K562 (cell line): ENCODE data around the gene ZCCHC3. TPM values are rescaled to one million over a fixed set of nuclear protein-coding genes. Genes with fewer than 3 reads are reported as not detected.

Experiments used
- CBFA2T2 ChIP-seq: fragments of 450-650 bp; conservative IDR thresholded peaks from 2 replicates; pipeline ENCODE4 v1.6.1; 2017; ENCODE audit warnings: mild to moderate bottlenecking
- KAT8 ChIP-seq: fragments of 450-650 bp; IDR thresholded peaks from 2 replicates; pipeline ENCODE4 v1.6.1; 2016; ENCODE audit warnings: low read depth, mild to moderate bottlenecking
- NCOA6 ChIP-seq: fragments of 450-650 bp; IDR thresholded peaks from 2 replicates; pipeline ENCODE4 v1.6.1; 2017; ENCODE audit warnings: mild to moderate bottlenecking
- NONO ChIP-seq, 2 experiments: fragments of 200-400 bp in 1 of 2; fragments of 450-650 bp in 1 of 2; formaldehyde crosslinking in 1 of 2; IDR thresholded peaks; 2 replicates each; pipeline ENCODE4 v1.6.1; 2017; ENCODE audit warnings: low read depth in 2 of 2, mild to moderate bottlenecking in 2 of 2, moderate library complexity in 2 of 2, low read length in 1 of 2
- NR3C1 ChIP-seq: sonication (generic); formaldehyde crosslinking; IDR thresholded peaks from 2 replicates; pipeline ENCODE4 v1.8.1; 2022; ENCODE audit warnings: missing genetic modification reagents
- POLR3G ChIP-seq: IDR thresholded peaks from 2 replicates; pipeline ENCODE4 v1.6.1; 2011; ENCODE audit not compliant: insufficient read length, insufficient replicate concordance; ENCODE audit errors: extremely low read depth
- RFX5 ChIP-seq: IDR thresholded peaks from 2 replicates; pipeline ENCODE4 v1.6.1; 2011; ENCODE audit warnings: low read depth, mild to moderate bottlenecking, improper control_type of control experiment, low read length
- RUNX1 ChIP-seq: sonication (generic); IDR thresholded peaks from 2 replicates; pipeline ENCODE4 v1.6.1; 2016; ENCODE audit warnings: antibody characterized with exemption, low read depth
- SMARCA5 ChIP-seq: fragments of 450-650 bp; IDR thresholded peaks from 2 replicates; pipeline ENCODE4 v1.6.1; 2016
- STAT5A ChIP-seq: IDR thresholded peaks from 2 replicates; pipeline ENCODE4 v1.6.1; 2012; ENCODE audit warnings: low read length, inconsistent platforms, borderline replicate concordance
- TFAM ChIP-seq: fragments of 250-450 bp; sonication (Bioruptor Pico); conservative IDR thresholded peaks from 2 replicates; pipeline ENCODE4 v1.5.0; 2021; ENCODE audit warnings: mild to moderate bottlenecking, moderate library complexity
- WHSC1 ChIP-seq: IDR thresholded peaks from one replicate; pipeline ENCODE4 v1.6.1; 2012; ENCODE audit warnings: low read length, control low read depth, inconsistent platforms
- XRCC4 ChIP-seq: IDR thresholded peaks from one replicate; pipeline ENCODE4 v1.6.1; 2011; ENCODE audit not compliant: insufficient read depth, insufficient read length; ENCODE audit errors: extremely low read depth
- ZBTB11 ChIP-seq, 3 experiments: fragments of 200-800 bp in 1 of 3; fragments of 250-450 bp in 1 of 3; fragments of 450-650 bp in 1 of 3; sonication (Bioruptor Pico) in 1 of 3; sonication (Bioruptor generic) in 1 of 3; formaldehyde crosslinking in 1 of 3; IDR thresholded peaks; 2 replicates each; pipeline versions ENCODE4 v1.6.1 to v1.8.0; 2016 to 2022; ENCODE audit warnings: mild to moderate bottlenecking in 2 of 3, missing genetic modification characterization in 2 of 3, missing compliant biosample characterization in 1 of 3, moderate library complexity in 1 of 3
- ZNF12 ChIP-seq: sonication (generic); formaldehyde crosslinking; IDR thresholded peaks from 2 replicates; pipeline ENCODE4 v1.4.0; 2020; ENCODE audit warnings: mild to moderate bottlenecking, missing genetic modification reagents
- ZNF740 ChIP-seq, 3 experiments: fragments of 200-800 bp in 1 of 3; sonication (Bioruptor generic) in 1 of 3; sonication (generic) in 1 of 3; formaldehyde crosslinking in 1 of 3; IDR thresholded peaks; 2 replicates each; pipeline versions ENCODE4 v1.6.1 to v1.8.0; 2016 to 2022; ENCODE audit warnings: mild to moderate bottlenecking in 2 of 3, missing compliant biosample characterization in 2 of 3, missing genetic modification characterization in 2 of 3, missing genetic modification reagents in 1 of 3
- ZNF778 ChIP-seq: fragments of 450-650 bp; formaldehyde crosslinking; IDR thresholded peaks from 2 replicates; pipeline ENCODE4 v1.4.0; 2020; ENCODE audit warnings: mild to moderate bottlenecking, moderate library complexity
- polyA plus RNA-seq, 8 experiments: library from polyadenylated mRNA; depleted of rRNA in 4 of 8; stranded (reverse) in 5 of 8; unstranded in 3 of 8; fragments of >200 nt; fragmentation: Nextera tagmentation in 2 of 8; fragmentation: Illumina TruSeq in 1 of 8; extraction: Ambion mirVana in 2 of 8; extraction: Trizol in 1 of 8; gene quantifications; 2 replicates each; pipeline versions ENCODE4 v1.2.1 to v1.2.3, GENCODE V29; 2011 to 2014; ENCODE audit warnings: inconsistent platforms in 1 of 8, missing spikeins in 1 of 8
- total RNA-seq, 7 experiments: library from RNA; depleted of rRNA in 6 of 7; stranded (reverse); fragments of >200 nt in 6 of 7; fragmentation: Illumina TruSeq in 2 of 7; extraction: Trizol in 2 of 7; gene quantifications; 2 replicates each; pipeline versions ENCODE4 v1.2.1 to v1.2.3, GENCODE V29; 2011 to 2021; ENCODE audit warnings: low replicate concordance in 1 of 7

ZCCHC3 gene
- total and polyA plus RNA-seq, 9 of the 15 experiments (the other 6 are each of a cell fraction or from before 2014, with no cell fraction given), result 2.8 to 23.3 (median 16.5) TPM

- no peak for TF ChIP-seq ZBTB11 (CRISPR knock-in tag; IDR thresholded peaks at IDR 0.05)
- TF ChIP-seq RFX5, result peak; percentile 32; the same call in 1 of the 2 replicates
- no peak for TF ChIP-seq SMARCA5
- no peak for TF ChIP-seq STAT5A
- no peak for TF ChIP-seq NR3C1
- TF ChIP-seq NCOA6, result no peak
- TF ChIP-seq KAT8, result no peak
- TF ChIP-seq ZNF778 (CRISPR knock-in tag), result no peak
- no peak for TF ChIP-seq CBFA2T2
- no peak for TF ChIP-seq TFAM (CRISPR knock-in tag)
- TF ChIP-seq XRCC4, result no peak
- TF ChIP-seq NONO (IDR thresholded peaks at IDR 0.05; ENCODE audit: low read depth in 2 of 2, low read length in 1 of 2), result 0 out of 4 replicates have a peak, but pooled peaks of 1 of the 2 experiments have one; percentile 24
- no peak for TF ChIP-seq RUNX1
- no peak for TF ChIP-seq ZNF12 (CRISPR knock-in tag)
- TF ChIP-seq WHSC1, result no peak
- TF ChIP-seq POLR3G, result no peak
- TF ChIP-seq ZNF740 (CRISPR knock-in tag; IDR thresholded peaks at IDR 0.05), result peak; percentile 40; the same call in 1 of the 2 replicates
- peak in 1 of 2 experiments; percentile 32; a peak in 1 of 4 replicates for TF ChIP-seq ZNF740 (tag; IDR thresholded peaks at IDR 0.05)
Observed at GRCh38 chr20:327186-328026, 30.0 kb downstream of the ZCCHC3 start (continued).
